K562 (cell line): ENCODE data around the gene MRPL48. TPM values are rescaled to one million over a fixed set of nuclear protein-coding genes. Genes with fewer than 3 reads are reported as not detected.

Experiments
- ATAC-seq: fragments of 200-7000 bp; cut with Tn5 transposase; 3 replicates; pipeline ENCODE4 v1.9.1; 2020; ENCODE audit warnings: moderate library complexity
- BruUV-seq: library from RNA; stranded (reverse); fragments of 400-500 nt; replicated peaks from 2 replicates; lab custom pipeline; 2021; lab: Mats Ljungman, UMichigan
- CTCF ChIA-PET: fragments of 300-600 bp; formaldehyde crosslinking; extraction: SDS; loops from one replicate; lab custom pipeline; 2021; ENCODE audit warnings: low intra/inter-chr PET ratio; lab: Yijun Ruan, JAX
- POLR2A ChIA-PET: fragments of 300-600, 350-650 bp; sonication (Branson Sonifier 250); formaldehyde crosslinking; extraction: SDS; loops from one replicate; lab custom pipeline; 2021; ENCODE audit warnings: antibody characterized with exemption, inconsistent platforms; lab: Yijun Ruan, JAX
- DNase-seq, 4 experiments: peaks; one replicate each; pipeline versions ENCODE4 v3.0.0 to v3.0.0-alpha.2; 2011 to 2018; ENCODE audit warnings: low spot score in 3 of 4, mixed read lengths in 3 of 4; ENCODE audit errors: extremely low read depth in 1 of 4
- FAIRE-seq: peaks from 2 replicates; lab custom pipeline; 2011; peaks lifted over from hg19 to GRCh38; lab: Jason Lieb, UNC
- H2AFZ ChIP-seq: 2 replicates; pipeline ENCODE4 v1.6.0; 2011; ENCODE audit warnings: low read depth, low read length, control low read depth, inconsistent platforms
- H3K27ac ChIP-seq: fragments of 200-600 bp; 3 replicates; pipeline ENCODE4 v1.8.0; 2011; ENCODE audit warnings: low read depth, mild to moderate bottlenecking, control low read depth, inconsistent platforms, low read length, moderate library complexity, mixed read lengths; ENCODE audit errors: extremely low read depth
- H3K27me3 ChIP-seq, 2 experiments: fragments of 300-600 bp in 1 of 2; 2 replicates in 1 of 2; 3 replicates in 1 of 2; pipeline versions ENCODE4 v1.6.0 to v1.8.0; 2011; ENCODE audit warnings: inconsistent platforms in 2 of 2, low read length in 2 of 2, mild to moderate bottlenecking in 1 of 2, mixed read lengths in 1 of 2, moderate library complexity in 1 of 2; ENCODE audit not compliant: control insufficient read depth in 2 of 2, insufficient read depth in 2 of 2
- H3K36me3 ChIP-seq: fragments of 300-600 bp; 3 replicates; pipeline ENCODE4 v1.8.0; 2011; ENCODE audit warnings: mild to moderate bottlenecking, low read length, inconsistent platforms; ENCODE audit not compliant: control insufficient read depth, insufficient read depth
- H3K4me1 ChIP-seq, 2 experiments: fragments of 200-600 bp in 1 of 2; replicated peaks in 1 of 2; 2 replicates in 1 of 2; 3 replicates in 1 of 2; pipeline versions ENCODE4 v1.5.1 to v1.8.0; 2011; ENCODE audit warnings: inconsistent platforms in 2 of 2, low read length in 2 of 2, mild to moderate bottlenecking in 1 of 2, mixed read lengths in 1 of 2, moderate library complexity in 1 of 2; ENCODE audit not compliant: control insufficient read depth in 2 of 2, insufficient read depth in 2 of 2
- H3K4me2 ChIP-seq: 2 replicates; pipeline ENCODE4 v1.6.1; 2011; ENCODE audit warnings: low read length, control low read depth, inconsistent platforms, mixed read lengths; ENCODE audit not compliant: insufficient read depth
- H3K4me3 ChIP-seq: fragments of 200-600 bp; sonication (generic), shearing (Covaris generic); 2 replicates; pipeline ENCODE4 v1.5.1; 2016; ENCODE audit warnings: control low read depth, inconsistent platforms
- H3K79me2 ChIP-seq: fragments of 200-600 bp; 3 replicates; pipeline ENCODE4 v1.8.0; 2011; ENCODE audit warnings: low read length, inconsistent platforms; ENCODE audit not compliant: control insufficient read depth, insufficient read depth
- H3K9ac ChIP-seq, 2 experiments: 2 replicates each; pipeline versions ENCODE4 v1.6.0 to v1.6.1; 2011; ENCODE audit warnings: low read depth in 2 of 2, low read length in 2 of 2, control low read depth in 1 of 2, inconsistent platforms in 1 of 2, mild to moderate bottlenecking in 1 of 2, mixed read lengths in 1 of 2; ENCODE audit not compliant: insufficient read depth in 1 of 2
- H3K9me1 ChIP-seq: one replicate; pipeline ENCODE4 v1.6.0; 2011; ENCODE audit warnings: inconsistent platforms, mild to moderate bottlenecking, low read length, moderate library complexity; ENCODE audit not compliant: control insufficient read depth, insufficient read depth
- H3K9me3 ChIP-seq: replicated peaks from 2 replicates; pipeline ENCODE4 v1.5.1; 2011; ENCODE audit warnings: low read depth, low read length, inconsistent platforms; ENCODE audit not compliant: control insufficient read depth, insufficient read depth
- H4K20me1 ChIP-seq: replicated peaks from 2 replicates; pipeline ENCODE4 v1.6.1; 2011; ENCODE audit warnings: low read length, inconsistent platforms, mixed read lengths; ENCODE audit not compliant: control insufficient read depth, insufficient read depth
- ELF4 ChIP-seq: fragments of 450-650 bp; formaldehyde crosslinking; IDR thresholded peaks from 2 replicates; pipeline ENCODE4 v1.4.0; 2022; ENCODE audit warnings: missing genetic modification characterization
- FOSL1 ChIP-seq: fragments of 200-800 bp; sonication (Bioruptor generic); conservative IDR thresholded peaks from 2 replicates; pipeline ENCODE4 v1.6.1; 2016; ENCODE audit warnings: missing genetic modification characterization, missing compliant biosample characterization
- FOXO4 ChIP-seq: fragments of 450-650 bp; formaldehyde crosslinking; IDR thresholded peaks from 2 replicates; pipeline ENCODE4 v1.4.0; 2020; ENCODE audit warnings: mild to moderate bottlenecking, moderate library complexity
- FOXP1 ChIP-seq: sonication (generic); formaldehyde crosslinking; IDR thresholded peaks from 2 replicates; pipeline ENCODE4 v1.8.0; 2022; ENCODE audit warnings: mild to moderate bottlenecking, missing genetic modification reagents
- SMAD3 ChIP-seq: fragments of 450-650 bp; formaldehyde crosslinking; conservative IDR thresholded peaks from 2 replicates; pipeline ENCODE4 v1.4.0; 2020; ENCODE audit warnings: mild to moderate bottlenecking
- THRB ChIP-seq: fragments of 450-650 bp; formaldehyde crosslinking; conservative IDR thresholded peaks from 2 replicates; pipeline ENCODE4 v1.4.0; 2022; ENCODE audit warnings: mild to moderate bottlenecking, missing genetic modification characterization
- ZNF41 ChIP-seq: fragments of 250-450 bp; sonication (Bioruptor Pico); conservative IDR thresholded peaks from 2 replicates; pipeline ENCODE4 v1.4.0; 2020; ENCODE audit warnings: mild to moderate bottlenecking
- in situ Hi-C: fragments of 300-500 bp; cut with MboI; formaldehyde crosslinking; loops from 4 replicates; pipeline ENCODE4 v1.15.0; 2018; ENCODE audit warnings: inconsistent platforms, mixed read lengths
- intact Hi-C: fragments of 100-400 bp; cut with micrococcal nuclease; formaldehyde crosslinking; loops from 2 replicates; pipeline ENCODE4 v1.14.2; 2022
- polyA plus RNA-seq, 8 experiments: library from polyadenylated mRNA; depleted of rRNA in 4 of 8; stranded (reverse) in 5 of 8; unstranded in 3 of 8; fragments of >200 nt; fragmentation: Nextera tagmentation in 2 of 8; fragmentation: Illumina TruSeq in 1 of 8; extraction: Ambion mirVana in 2 of 8; extraction: Trizol in 1 of 8; gene quantifications; 2 replicates each; pipeline versions ENCODE4 v1.2.1 to v1.2.3, GENCODE V29; 2011 to 2014; ENCODE audit warnings: inconsistent platforms in 1 of 8, missing spikeins in 1 of 8
- total RNA-seq, 7 experiments: library from RNA; depleted of rRNA in 6 of 7; stranded (reverse); fragments of >200 nt in 6 of 7; fragmentation: Illumina TruSeq in 2 of 7; extraction: Trizol in 2 of 7; gene quantifications; 2 replicates each; pipeline versions ENCODE4 v1.2.1 to v1.2.3, GENCODE V29; 2011 to 2021; ENCODE audit warnings: low replicate concordance in 1 of 7

MRPL48 gene
- total and polyA plus RNA-seq, 9 of the 15 experiments (the other 6 are each of a cell fraction or from before 2014, with no cell fraction given), result 66.0 to 237 (median 104) TPM

GRCh38 chr11:73755670-73756069 lies 32.0 kb upstream of the MRPL48 start:
- intact Hi-C loops, result no loop called here
- Histone ChIP-seq H3K79me2 (peaks cover 78% of the 10 kb centered on the region), H3K36me3 (peaks cover 5% of the 10 kb centered on the region; the same call in 1 of the 3 replicates), H3K4me3 (no peak overlapping the region), H3K9me1 (no peaks in the 10 kb centered on the region)
- CTCF ChIA-PET, result no interaction called here
- no peak for DNase-seq
- in situ Hi-C loops, result no loop called here
- TF ChIP-seq ELF4 (CRISPR knock-in tag) (no peak), SMAD3 (CRISPR knock-in tag) (no peak), FOSL1 (tag) (no peak), THRB (CRISPR knock-in tag) (0 out of 2 replicates have a peak, but pooled peaks have one; percentile 18), ZNF41 (CRISPR knock-in tag) (no peak), FOXP1 (CRISPR knock-in tag) (no peak), FOXO4 (CRISPR knock-in tag) (no peak)
- TF ChIP-seq, all 486 proteins: peak for 1
- no peak for ATAC-seq
- peaks cover 24% of the 10 kb centered on the region for H4K20me1 ChIP-seq
- no peak overlapping the region for H2AFZ ChIP-seq
- H3K27ac ChIP-seq, result no peak overlapping the region
- H3K4me1 ChIP-seq, result peaks cover 6 to 13% of the 10 kb centered on the region in 2 experiments; a peak in 2 of 5 replicates
- no peaks in the 10 kb centered on the region for H3K27me3 ChIP-seq
- H3K9ac ChIP-seq, result no peak overlapping the region
- no TSS peak for BruUV-seq
- POLR2A ChIA-PET, result interaction anchor here (0.8 to 1.5 kb wide), 4 partner anchors 23 to 83 kb away, joined by 3 to 5 read pairs (median 3); no protein-coding TSS in a partner anchor
- FAIRE-seq, result no peak
- H3K9me3 ChIP-seq, result no peaks in the 10 kb centered on the region
- no peak overlapping the region for H3K4me2 ChIP-seq
